K562 (cell line): ENCODE data around the gene RALGAPB. TPM values are rescaled to one million over a fixed set of nuclear protein-coding genes. Genes with fewer than 3 reads are reported as not detected.

ENCODE experiments used
- ATAC-seq: fragments of 200-7000 bp; cut with Tn5 transposase; 3 replicates; pipeline ENCODE4 v1.9.1; 2020; ENCODE audit warnings: moderate library complexity
- BruUV-seq: library from RNA; stranded (reverse); fragments of 400-500 nt; replicated peaks from 2 replicates; lab custom pipeline; 2021; lab: Mats Ljungman, UMichigan
- CTCF ChIA-PET: fragments of 300-600 bp; formaldehyde crosslinking; extraction: SDS; loops from one replicate; lab custom pipeline; 2021; ENCODE audit warnings: low intra/inter-chr PET ratio; lab: Yijun Ruan, JAX
- POLR2A ChIA-PET: fragments of 300-600, 350-650 bp; sonication (Branson Sonifier 250); formaldehyde crosslinking; extraction: SDS; loops from one replicate; lab custom pipeline; 2021; ENCODE audit warnings: antibody characterized with exemption, inconsistent platforms; lab: Yijun Ruan, JAX
- DNase-seq, 4 experiments: peaks; one replicate each; pipeline versions ENCODE4 v3.0.0 to v3.0.0-alpha.2; 2011 to 2018; ENCODE audit warnings: low spot score in 3 of 4, mixed read lengths in 3 of 4; ENCODE audit errors: extremely low read depth in 1 of 4
- FAIRE-seq: peaks from 2 replicates; lab custom pipeline; 2011; peaks lifted over from hg19 to GRCh38; lab: Jason Lieb, UNC
- H2AFZ ChIP-seq: 2 replicates; pipeline ENCODE4 v1.6.0; 2011; ENCODE audit warnings: low read depth, low read length, control low read depth, inconsistent platforms
- H3K27ac ChIP-seq: fragments of 200-600 bp; 3 replicates; pipeline ENCODE4 v1.8.0; 2011; ENCODE audit warnings: low read depth, mild to moderate bottlenecking, control low read depth, inconsistent platforms, low read length, moderate library complexity, mixed read lengths; ENCODE audit errors: extremely low read depth
- H3K27me3 ChIP-seq, 2 experiments: fragments of 300-600 bp in 1 of 2; 2 replicates in 1 of 2; 3 replicates in 1 of 2; pipeline versions ENCODE4 v1.6.0 to v1.8.0; 2011; ENCODE audit warnings: inconsistent platforms in 2 of 2, low read length in 2 of 2, mild to moderate bottlenecking in 1 of 2, mixed read lengths in 1 of 2, moderate library complexity in 1 of 2; ENCODE audit not compliant: control insufficient read depth in 2 of 2, insufficient read depth in 2 of 2
- H3K36me3 ChIP-seq: fragments of 300-600 bp; 3 replicates; pipeline ENCODE4 v1.8.0; 2011; ENCODE audit warnings: mild to moderate bottlenecking, low read length, inconsistent platforms; ENCODE audit not compliant: control insufficient read depth, insufficient read depth
- H3K4me1 ChIP-seq, 2 experiments: fragments of 200-600 bp in 1 of 2; replicated peaks in 1 of 2; 2 replicates in 1 of 2; 3 replicates in 1 of 2; pipeline versions ENCODE4 v1.5.1 to v1.8.0; 2011; ENCODE audit warnings: inconsistent platforms in 2 of 2, low read length in 2 of 2, mild to moderate bottlenecking in 1 of 2, mixed read lengths in 1 of 2, moderate library complexity in 1 of 2; ENCODE audit not compliant: control insufficient read depth in 2 of 2, insufficient read depth in 2 of 2
- H3K4me2 ChIP-seq: 2 replicates; pipeline ENCODE4 v1.6.1; 2011; ENCODE audit warnings: low read length, control low read depth, inconsistent platforms, mixed read lengths; ENCODE audit not compliant: insufficient read depth
- H3K4me3 ChIP-seq: fragments of 200-600 bp; sonication (generic), shearing (Covaris generic); 2 replicates; pipeline ENCODE4 v1.5.1; 2016; ENCODE audit warnings: control low read depth, inconsistent platforms
- H3K79me2 ChIP-seq: fragments of 200-600 bp; 3 replicates; pipeline ENCODE4 v1.8.0; 2011; ENCODE audit warnings: low read length, inconsistent platforms; ENCODE audit not compliant: control insufficient read depth, insufficient read depth
- H3K9ac ChIP-seq, 2 experiments: 2 replicates each; pipeline versions ENCODE4 v1.6.0 to v1.6.1; 2011; ENCODE audit warnings: low read depth in 2 of 2, low read length in 2 of 2, control low read depth in 1 of 2, inconsistent platforms in 1 of 2, mild to moderate bottlenecking in 1 of 2, mixed read lengths in 1 of 2; ENCODE audit not compliant: insufficient read depth in 1 of 2
- H3K9me1 ChIP-seq: one replicate; pipeline ENCODE4 v1.6.0; 2011; ENCODE audit warnings: inconsistent platforms, mild to moderate bottlenecking, low read length, moderate library complexity; ENCODE audit not compliant: control insufficient read depth, insufficient read depth
- H3K9me3 ChIP-seq: replicated peaks from 2 replicates; pipeline ENCODE4 v1.5.1; 2011; ENCODE audit warnings: low read depth, low read length, inconsistent platforms; ENCODE audit not compliant: control insufficient read depth, insufficient read depth
- H4K20me1 ChIP-seq: replicated peaks from 2 replicates; pipeline ENCODE4 v1.6.1; 2011; ENCODE audit warnings: low read length, inconsistent platforms, mixed read lengths; ENCODE audit not compliant: control insufficient read depth, insufficient read depth
- BDP1 ChIP-seq: IDR thresholded peaks from 3 replicates; pipeline ENCODE4 v1.6.1; 2011; ENCODE audit not compliant: insufficient read length, insufficient read depth
- ESRRA ChIP-seq: fragments of 450-650 bp; IDR thresholded peaks from 2 replicates; pipeline ENCODE4 v1.6.1; 2014; ENCODE audit warnings: low read depth, mild to moderate bottlenecking, moderate library complexity, borderline replicate concordance
- ESRRB ChIP-seq: fragments of 250-450 bp; sonication (Bioruptor Pico); IDR thresholded peaks from 2 replicates; pipeline ENCODE4 v1.5.0; 2020; ENCODE audit warnings: mild to moderate bottlenecking, moderate library complexity, borderline replicate concordance
- FOS ChIP-seq: IDR thresholded peaks from 3 replicates; pipeline ENCODE4 v1.6.1; 2011; ENCODE audit not compliant: insufficient read length; ENCODE audit errors: extremely low read depth
- HES1 ChIP-seq: fragments of 450-650 bp; IDR thresholded peaks from 2 replicates; pipeline ENCODE4 v1.6.1; 2016; ENCODE audit warnings: low read depth, mild to moderate bottlenecking, moderate library complexity
- HMG20B ChIP-seq: fragments of 250-450 bp; sonication (Bioruptor Pico); IDR thresholded peaks from 2 replicates; pipeline ENCODE4 v1.5.0; 2021; ENCODE audit warnings: mild to moderate bottlenecking
- MTF1 ChIP-seq: fragments of 250-450 bp; sonication (Bioruptor Pico); IDR thresholded peaks from 2 replicates; pipeline ENCODE4 v1.9.0; 2021; ENCODE audit warnings: moderate library complexity, mild to moderate bottlenecking, inconsistent platforms, borderline replicate concordance
- NFIX ChIP-seq: fragments of 250-450 bp; sonication (Bioruptor Pico); IDR thresholded peaks from 2 replicates; pipeline ENCODE4 v1.4.0; 2020; ENCODE audit warnings: low read depth, mild to moderate bottlenecking, moderate library complexity
- NFYB ChIP-seq: IDR thresholded peaks from 2 replicates; pipeline ENCODE4 v1.6.1; 2011; ENCODE audit warnings: mild to moderate bottlenecking, moderate library complexity; ENCODE audit not compliant: insufficient read length; ENCODE audit errors: extremely low read depth
- RBM15 ChIP-seq: fragments of 200-400 bp; formaldehyde crosslinking; IDR thresholded peaks from 2 replicates; pipeline ENCODE4 v1.6.1; 2018; ENCODE audit warnings: mild to moderate bottlenecking, low read length, moderate library complexity; ENCODE audit not compliant: insufficient read depth
- RFX1 ChIP-seq: fragments of 450-650 bp; IDR thresholded peaks from 2 replicates; pipeline ENCODE4 v1.6.1; 2016; ENCODE audit warnings: mild to moderate bottlenecking, moderate library complexity
- TFAM ChIP-seq: fragments of 250-450 bp; sonication (Bioruptor Pico); conservative IDR thresholded peaks from 2 replicates; pipeline ENCODE4 v1.5.0; 2021; ENCODE audit warnings: mild to moderate bottlenecking, moderate library complexity
- THRA ChIP-seq: fragments of 450-650 bp; IDR thresholded peaks from 2 replicates; pipeline ENCODE4 v1.6.1; 2017; ENCODE audit warnings: mild to moderate bottlenecking, moderate library complexity
- ZBTB34 ChIP-seq: fragments of 250-450 bp; sonication (Bioruptor Pico); IDR thresholded peaks from 2 replicates; pipeline ENCODE4 v1.8.0; 2021; ENCODE audit warnings: mild to moderate bottlenecking, moderate library complexity
- ZNF398 ChIP-seq: fragments of 250-450 bp; sonication (Bioruptor Pico); IDR thresholded peaks from 2 replicates; pipeline ENCODE4 v1.8.0; 2021; ENCODE audit warnings: moderate library complexity, mild to moderate bottlenecking, inconsistent platforms
- ZNF717 ChIP-seq: fragments of 250-450 bp; sonication (Bioruptor Pico); IDR thresholded peaks from 2 replicates; pipeline ENCODE4 v1.5.0; 2021
- ZNF764 ChIP-seq: fragments of 250-450 bp; sonication (Bioruptor Pico); IDR thresholded peaks from 2 replicates; pipeline ENCODE4 v1.4.0; 2020; ENCODE audit warnings: low read depth, mild to moderate bottlenecking, moderate library complexity
- WGBS: fragments of 100-300 bp; shearing (Covaris generic); methylation state at CpG from one replicate; pipeline ENCODE4 v1.1.6; 2016; ENCODE audit warnings: low coverage, mixed read lengths; ENCODE audit not compliant: insufficient coverage; ENCODE audit errors: missing lambda C conversion rate; 5-methylcytosine and 5-hydroxymethylcytosine counted together
- in situ Hi-C: fragments of 300-500 bp; cut with MboI; formaldehyde crosslinking; loops from 4 replicates; pipeline ENCODE4 v1.15.0; 2018; ENCODE audit warnings: inconsistent platforms, mixed read lengths
- intact Hi-C: fragments of 100-400 bp; cut with micrococcal nuclease; formaldehyde crosslinking; loops from 2 replicates; pipeline ENCODE4 v1.14.2; 2022
- polyA plus RNA-seq, 8 experiments: library from polyadenylated mRNA; depleted of rRNA in 4 of 8; stranded (reverse) in 5 of 8; unstranded in 3 of 8; fragments of >200 nt; fragmentation: Nextera tagmentation in 2 of 8; fragmentation: Illumina TruSeq in 1 of 8; extraction: Ambion mirVana in 2 of 8; extraction: Trizol in 1 of 8; gene quantifications; 2 replicates each; pipeline versions ENCODE4 v1.2.1 to v1.2.3, GENCODE V29; 2011 to 2014; ENCODE audit warnings: inconsistent platforms in 1 of 8, missing spikeins in 1 of 8
- total RNA-seq, 7 experiments: library from RNA; depleted of rRNA in 6 of 7; stranded (reverse); fragments of >200 nt in 6 of 7; fragmentation: Illumina TruSeq in 2 of 7; extraction: Trizol in 2 of 7; gene quantifications; 2 replicates each; pipeline versions ENCODE4 v1.2.1 to v1.2.3, GENCODE V29; 2011 to 2021; ENCODE audit warnings: low replicate concordance in 1 of 7

RALGAPB gene
- total and polyA plus RNA-seq, 9 of the 15 experiments (the other 6 are each of a cell fraction or from before 2014, with no cell fraction given) = 4.3 to 25.6 (median 13.6) TPM

GRCh38 chr20:38489181-38489580 is 16.5 kb downstream of the RALGAPB start:
- BruUV-seq = no TSS peak
- intact Hi-C loops (no loop called here), in situ Hi-C loops (no loop called here)
- Histone ChIP-seq H3K4me1 (no peaks in the 10 kb centered on the region), H3K9me1 (no peaks in the 10 kb centered on the region), H3K27ac (no peak overlapping the region), H3K4me3 (no peak overlapping the region), H3K4me2 (no peak overlapping the region), H3K9ac (no peak overlapping the region), H3K79me2 (peaks cover 14% of the 10 kb centered on the region; the same call in 2 of the 3 replicates), H3K36me3 (peaks cover 56% of the 10 kb centered on the region), H3K27me3 (no peaks in the 10 kb centered on the region), H4K20me1 (no peaks in the 10 kb centered on the region; the same call in 1 of the 2 replicates), H2AFZ (no peak overlapping the region), H3K9me3 (no peaks in the 10 kb centered on the region)
- no peak for FAIRE-seq
- ChIA-PET CTCF (no interaction called here), POLR2A (interaction anchor here (0.6 to 1.5 kb wide), 3 partner anchors 10 to 1349 kb away, joined by 3 to 4 read pairs (median 3); partner anchors contain the start of gene RALGAPB)
- no peak for ATAC-seq
- no peak for DNase-seq
- WGBS = 85% methylated on average over 3 of the region's 3 CpGs
- TF ChIP-seq RFX1 = no peak
- TF ChIP-seq BDP1 = no peak
- TF ChIP-seq TFAM (CRISPR knock-in tag) = no peak
- TF ChIP-seq THRA = no peak
- TF ChIP-seq MTF1 (CRISPR knock-in tag) = no peak
- TF ChIP-seq FOS = no peak
- TF ChIP-seq ESRRB = no peak
- TF ChIP-seq HES1 = no peak
- TF ChIP-seq HMG20B = no peak
- TF ChIP-seq NFIX (CRISPR knock-in tag) = no peak
- no peak for TF ChIP-seq ESRRA
- TF ChIP-seq ZNF717 (CRISPR knock-in tag) = no peak
- TF ChIP-seq ZNF398 = no peak
- no peak for TF ChIP-seq ZNF764 (CRISPR knock-in tag)
- TF ChIP-seq RBM15 = no peak
- no peak for TF ChIP-seq NFYB
- no peak for TF ChIP-seq ZBTB34
- TF ChIP-seq, all 486 proteins: peak for 0
